ES-I3 (cell line): ENCODE measurements around the gene EBF3.

Experiments
- H3K36me3 ChIP-seq: 2 replicates; pipeline ENCODE4 v1.6.1; 2013; ENCODE audit warnings: mild to moderate bottlenecking, low read length, control low read depth, moderate library complexity; ENCODE audit not compliant: insufficient read depth
- H3K4me1 ChIP-seq: 2 replicates; pipeline ENCODE4 v1.6.1; 2013; ENCODE audit warnings: mild to moderate bottlenecking, control low read depth, low read length; ENCODE audit not compliant: insufficient read depth
- H3K9ac ChIP-seq: 2 replicates; pipeline ENCODE4 v1.6.1; 2013; ENCODE audit warnings: low read depth, mild to moderate bottlenecking, low read length, moderate library complexity
- H3K9me3 ChIP-seq: 2 replicates; pipeline ENCODE4 v1.6.1; 2013; ENCODE audit warnings: mild to moderate bottlenecking, low read length, moderate library complexity; ENCODE audit not compliant: control insufficient read depth, insufficient read depth

The EBF3 gene

GRCh38 chr10:129857242-129857960 lies 106.7 kb downstream of the EBF3 start:
- no peaks in the 10 kb centered on the region for H3K4me1 ChIP-seq
- H3K9ac ChIP-seq, result no peak overlapping the region
- H3K9me3 ChIP-seq, result no peaks in the 10 kb centered on the region
- H3K36me3 ChIP-seq, result no peaks in the 10 kb centered on the region

GRCh38 chr10:129855836-129856563 lies 108.1 kb downstream of the EBF3 start:
- H3K4me1 ChIP-seq, result no peaks in the 10 kb centered on the region
- no peak overlapping the region for H3K9ac ChIP-seq
- no peaks in the 10 kb centered on the region; the same call in 1 of the 2 replicates for H3K9me3 ChIP-seq
- no peaks in the 10 kb centered on the region for H3K36me3 ChIP-seq

GRCh38 chr10:129854796-129855705 lies 109.0 kb downstream of the EBF3 start:
- no peaks in the 10 kb centered on the region for H3K4me1 ChIP-seq
- H3K9ac ChIP-seq, result no peak overlapping the region
- no peaks in the 10 kb centered on the region for H3K36me3 ChIP-seq
- no peaks in the 10 kb centered on the region; the same call in 1 of the 2 replicates for H3K9me3 ChIP-seq

GRCh38 chr10:129854158-129854557 lies 109.9 kb downstream of the EBF3 start:
- H3K9me3 ChIP-seq, result no peaks in the 10 kb centered on the region; the same call in 1 of the 2 replicates
- no peaks in the 10 kb centered on the region for H3K36me3 ChIP-seq
- no peaks in the 10 kb centered on the region for H3K4me1 ChIP-seq
- no peak overlapping the region for H3K9ac ChIP-seq

GRCh38 chr10:129853562-129853903 lies 110.5 kb downstream of the EBF3 start:
- Histone ChIP-seq H3K4me1 (no peaks in the 10 kb centered on the region), H3K9ac (no peak overlapping the region), H3K9me3 (no peaks in the 10 kb centered on the region; the same call in 1 of the 2 replicates), H3K36me3 (no peaks in the 10 kb centered on the region)

GRCh38 chr10:129852829-129853561 lies 111.1 kb downstream of the EBF3 start:
- Histone ChIP-seq H3K4me1 (no peaks in the 10 kb centered on the region), H3K9ac (no peak overlapping the region), H3K36me3 (no peaks in the 10 kb centered on the region), H3K9me3 (no peaks in the 10 kb centered on the region; the same call in 1 of the 2 replicates)

- H3K9ac ChIP-seq, result no peak overlapping the region
- no peaks in the 10 kb centered on the region for H3K36me3 ChIP-seq
- no peaks in the 10 kb centered on the region; the same call in 1 of the 2 replicates for H3K9me3 ChIP-seq
- H3K4me1 ChIP-seq, result no peaks in the 10 kb centered on the region
These were observed 112.0 kb downstream of the EBF3 start for GRCh38 chr10:129851941-129852640.

GRCh38 chr10:129850790-129851189 lies 113.3 kb downstream of the EBF3 start:
- Histone ChIP-seq H3K9ac (no peak overlapping the region), H3K9me3 (no peaks in the 10 kb centered on the region; the same call in 1 of the 2 replicates), H3K4me1 (no peaks in the 10 kb centered on the region), H3K36me3 (no peaks in the 10 kb centered on the region)

- Histone ChIP-seq H3K36me3 (no peaks in the 10 kb centered on the region), H3K9ac (no peak overlapping the region), H3K4me1 (no peaks in the 10 kb centered on the region; the same call in 1 of the 2 replicates), H3K9me3 (no peaks in the 10 kb centered on the region; the same call in 1 of the 2 replicates)
These were observed 113.8 kb downstream of the EBF3 start for GRCh38 chr10:129850316-129850715.

GRCh38 chr10:129849853-129850252 lies 114.2 kb downstream of the EBF3 start:
- H3K9ac ChIP-seq, result no peak overlapping the region
- no peaks in the 10 kb centered on the region; the same call in 1 of the 2 replicates for H3K4me1 ChIP-seq
- no peaks in the 10 kb centered on the region; the same call in 1 of the 2 replicates for H3K9me3 ChIP-seq
- no peaks in the 10 kb centered on the region for H3K36me3 ChIP-seq

GRCh38 chr10:129849452-129849750 lies 114.7 kb downstream of the EBF3 start:
- H3K9ac ChIP-seq, result no peak overlapping the region
- no peaks in the 10 kb centered on the region; the same call in 1 of the 2 replicates for H3K9me3 ChIP-seq
- no peaks in the 10 kb centered on the region; the same call in 1 of the 2 replicates for H3K4me1 ChIP-seq
- H3K36me3 ChIP-seq, result no peaks in the 10 kb centered on the region

GRCh38 chr10:129848696-129849451 lies 115.2 kb downstream of the EBF3 start:
- Histone ChIP-seq H3K9ac (no peak overlapping the region), H3K36me3 (no peaks in the 10 kb centered on the region), H3K4me1 (no peaks in the 10 kb centered on the region; the same call in 1 of the 2 replicates), H3K9me3 (no peaks in the 10 kb centered on the region; the same call in 1 of the 2 replicates)
